ENCODE measurements around the gene PRSS12.
"Not testable (repeated sequence)": the region's sequence is repeated elsewhere in the genome, so short reads cannot be mapped to it uniquely, and the experiment has no call there.

The PRSS12 gene

DNA sequence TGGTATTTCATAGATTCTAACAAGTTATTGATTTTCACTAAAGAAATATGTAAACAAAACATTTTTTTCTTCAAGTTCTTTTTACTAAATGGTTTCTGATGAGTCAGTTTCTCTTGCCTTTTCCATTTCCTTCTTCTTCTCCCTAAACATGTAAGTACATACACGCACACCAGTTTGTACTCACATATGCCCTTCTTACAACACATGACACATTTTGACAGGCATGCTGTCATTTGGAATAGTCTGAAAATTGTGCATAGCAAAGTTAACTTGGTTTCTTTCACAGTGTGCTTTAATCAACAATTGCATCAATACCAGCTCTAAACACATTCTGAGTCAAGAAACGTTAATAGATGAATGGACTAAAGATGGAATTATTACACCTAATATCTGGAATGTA, 35.1 kb downstream of the PRSS12 start:
- TF ChIP-seq MAX (IDR thresholded peaks at IDR 0.05; ENCODE audit: low read depth, low read length) (no peak), POLR2A (IDR thresholded peaks at IDR 0.05; ENCODE audit: extremely low read depth, insufficient read length) (no peak), MYC (IDR thresholded peaks at IDR 0.05; ENCODE audit: low read depth, low read length) (no peak)
- TF ChIP-seq, protein P1, sequence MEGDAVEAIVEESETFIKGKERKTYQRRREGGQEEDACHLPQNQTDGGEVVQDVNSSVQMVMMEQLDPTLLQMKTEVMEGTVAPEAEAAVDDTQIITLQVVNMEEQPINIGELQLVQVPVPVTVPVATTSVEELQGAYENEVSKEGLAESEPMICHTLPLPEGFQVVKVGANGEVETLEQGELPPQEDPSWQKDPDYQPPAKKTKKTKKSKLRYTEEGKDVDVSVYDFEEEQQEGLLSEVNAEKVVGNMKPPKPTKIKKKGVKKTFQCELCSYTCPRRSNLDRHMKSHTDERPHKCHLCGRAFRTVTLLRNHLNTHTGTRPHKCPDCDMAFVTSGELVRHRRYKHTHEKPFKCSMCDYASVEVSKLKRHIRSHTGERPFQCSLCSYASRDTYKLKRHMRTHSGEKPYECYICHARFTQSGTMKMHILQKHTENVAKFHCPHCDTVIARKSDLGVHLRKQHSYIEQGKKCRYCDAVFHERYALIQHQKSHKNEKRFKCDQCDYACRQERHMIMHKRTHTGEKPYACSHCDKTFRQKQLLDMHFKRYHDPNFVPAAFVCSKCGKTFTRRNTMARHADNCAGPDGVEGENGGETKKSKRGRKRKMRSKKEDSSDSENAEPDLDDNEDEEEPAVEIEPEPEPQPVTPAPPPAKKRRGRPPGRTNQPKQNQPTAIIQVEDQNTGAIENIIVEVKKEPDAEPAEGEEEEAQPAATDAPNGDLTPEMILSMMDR (IDR thresholded peaks at IDR 0.05; ENCODE audit: low read depth, low read length): no peak
- no peak overlapping the region for H3K4me3 ChIP-seq (ENCODE audit: low read depth, low read length)
- DNase-seq (ENCODE audit: low read depth): no peak

DNA sequence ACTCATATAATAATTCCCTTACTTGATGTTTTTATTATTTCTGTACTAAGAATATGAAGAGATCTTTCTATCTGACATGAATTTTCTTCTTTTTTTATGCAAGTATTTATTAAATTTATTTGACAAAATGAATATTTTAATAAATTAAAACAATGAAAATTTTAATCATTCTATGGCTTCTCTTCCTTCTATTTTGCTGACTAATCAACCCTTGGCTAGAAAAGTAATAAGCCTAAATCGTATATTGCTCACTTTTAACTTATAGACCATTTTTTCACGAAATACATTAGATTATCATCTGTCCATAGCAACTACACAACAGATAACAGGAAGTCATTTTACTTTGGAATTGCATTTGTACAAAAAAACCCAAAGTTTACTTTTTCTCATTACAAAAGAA, 38.6 kb downstream of the PRSS12 start:
- TF ChIP-seq MYC (IDR thresholded peaks at IDR 0.05; ENCODE audit: low read depth, low read length): no peak
- DNase-seq (ENCODE audit: low read depth): no peak
- H3K4me3 ChIP-seq (ENCODE audit: low read depth, low read length): no peak overlapping the region

DNA sequence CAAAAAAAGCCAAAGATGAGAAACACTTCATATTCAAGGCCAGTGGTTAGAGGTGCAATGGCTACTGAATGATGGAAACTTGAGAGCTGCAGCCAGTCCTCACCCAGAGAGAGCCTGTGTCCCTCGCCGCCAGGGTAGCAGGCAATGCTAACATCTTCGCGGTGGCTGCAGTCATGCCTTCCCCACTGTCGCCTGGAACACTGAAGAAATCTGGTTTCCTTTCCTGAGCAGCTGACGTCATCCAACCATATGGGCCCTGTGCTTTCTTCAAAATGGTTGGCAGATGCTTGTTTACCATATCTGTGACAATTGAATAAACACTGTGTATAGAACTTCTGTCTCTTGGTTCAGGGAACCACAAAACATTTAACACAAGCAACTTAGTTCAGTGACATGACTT, 39.7 kb downstream of the PRSS12 start:
- DNase-seq (ENCODE audit: low read depth): no peak
- TF ChIP-seq POLR2A (IDR thresholded peaks at IDR 0.05; ENCODE audit: extremely low read depth, insufficient read length) (no peak), MAX (IDR thresholded peaks at IDR 0.05; ENCODE audit: low read depth, low read length) (no peak), MYC (IDR thresholded peaks at IDR 0.05; ENCODE audit: low read depth, low read length) (no peak)
- TF ChIP-seq, protein P1 (IDR thresholded peaks at IDR 0.05; ENCODE audit: low read depth, low read length): no peak

GRCh38 chr4:118308306-118309030, 44.3 kb downstream of the PRSS12 start:
- no peak for TF ChIP-seq MYC (IDR thresholded peaks at IDR 0.05; ENCODE audit: low read depth, low read length)
- TF ChIP-seq, protein P1 (IDR thresholded peaks at IDR 0.05; ENCODE audit: low read depth, low read length): no peak
- no peak for TF ChIP-seq MAX (IDR thresholded peaks at IDR 0.05; ENCODE audit: low read depth, low read length)
- TF ChIP-seq POLR2A (IDR thresholded peaks at IDR 0.05; ENCODE audit: extremely low read depth, insufficient read length): no peak
- H3K4me3 ChIP-seq (ENCODE audit: low read depth, low read length): no peak overlapping the region
- DNase-seq (ENCODE audit: low read depth): no peak

More for the DNA sequence above, 39.7 kb downstream of the PRSS12 start:
- H3K4me3 ChIP-seq (ENCODE audit: low read depth, low read length): no peak overlapping the region

GRCh38 chr4:118307643-118308042, 45.2 kb downstream of the PRSS12 start:
- no peak for TF ChIP-seq MAX (IDR thresholded peaks at IDR 0.05; ENCODE audit: low read depth, low read length)
- no peak for TF ChIP-seq MYC (IDR thresholded peaks at IDR 0.05; ENCODE audit: low read depth, low read length)
- TF ChIP-seq POLR2A (IDR thresholded peaks at IDR 0.05; ENCODE audit: extremely low read depth, insufficient read length): no peak
- no peak overlapping the region for H3K4me3 ChIP-seq (ENCODE audit: low read depth, low read length)
- DNase-seq (ENCODE audit: low read depth): no peak

- not testable (repeated sequence) for H3K4me3 ChIP-seq (ENCODE audit: low read depth, low read length); DNase-seq (ENCODE audit: low read depth)
Observed at GRCh38 chr4:118299619-118300018, 53.2 kb downstream of the PRSS12 start.

GRCh38 chr4:118296729-118297128, 56.1 kb downstream of the PRSS12 start:
- H3K4me3 ChIP-seq (ENCODE audit: low read depth, low read length): no peak overlapping the region
- TF ChIP-seq MAX (IDR thresholded peaks at IDR 0.05; ENCODE audit: low read depth, low read length): no peak
- TF ChIP-seq MYC (IDR thresholded peaks at IDR 0.05; ENCODE audit: low read depth, low read length): no peak
- TF ChIP-seq, protein P1 (IDR thresholded peaks at IDR 0.05; ENCODE audit: low read depth, low read length): no peak
- TF ChIP-seq POLR2A (IDR thresholded peaks at IDR 0.05; ENCODE audit: extremely low read depth, insufficient read length): no peak
- DNase-seq (ENCODE audit: low read depth): no peak

All from NB4 (cell line).